ENCODE results near the gene TEPSIN.

The TEPSIN gene

GRCh38 chr17:81221371-81221841 is 17.4 kb downstream of the TEPSIN start:
- H3K4me1 ChIP-seq (ENCODE audit: control insufficient read depth in 2 of 2, insufficient read depth in 2 of 2, low read length in 2 of 2): peaks cover 18 to 21% of the 10 kb centered on the region in 2 donors
- H3K27me3 ChIP-seq (ENCODE audit: control insufficient read depth in 2 of 2, insufficient read depth in 2 of 2, low read length in 2 of 2): no peaks in the 10 kb centered on the region
- no peak overlapping the region for H3K9ac ChIP-seq (ENCODE audit: low read depth in 1 of 2, low read length in 2 of 2)
- H3K36me3 ChIP-seq (ENCODE audit: control insufficient read depth in 2 of 2, insufficient read depth in 2 of 2, low read length in 2 of 2): no peaks in the 10 kb centered on the region
- H3K27ac ChIP-seq (ENCODE audit: low read depth in 2 of 2, low read length in 2 of 2): no peak overlapping the region
- no peaks in the 10 kb centered on the region for H3K9me3 ChIP-seq (ENCODE audit: control insufficient read depth in 2 of 2, low read length in 2 of 2)
- no peak overlapping the region for H3K4me3 ChIP-seq (ENCODE audit: low read length in 2 of 2)

GRCh38 chr17:81219476-81220180 is 19.2 kb downstream of the TEPSIN start:
- Histone ChIP-seq H3K4me3 (ENCODE audit: low read length in 2 of 2) (no peak overlapping the region), H3K4me1 (ENCODE audit: control insufficient read depth in 2 of 2, insufficient read depth in 2 of 2, low read length in 2 of 2) (peaks cover 18 to 21% of the 10 kb centered on the region in 2 donors), H3K9ac (ENCODE audit: low read depth in 1 of 2, low read length in 2 of 2) (no peak overlapping the region), H3K27me3 (ENCODE audit: control insufficient read depth in 2 of 2, insufficient read depth in 2 of 2, low read length in 2 of 2) (no peaks in the 10 kb centered on the region), H3K27ac (ENCODE audit: low read depth in 2 of 2, low read length in 2 of 2) (no peak overlapping the region), H3K36me3 (ENCODE audit: control insufficient read depth in 2 of 2, insufficient read depth in 2 of 2, low read length in 2 of 2) (no peaks in the 10 kb centered on the region), H3K9me3 (ENCODE audit: control insufficient read depth in 2 of 2, low read length in 2 of 2) (no peaks in the 10 kb centered on the region)

- Histone ChIP-seq H3K27ac (ENCODE audit: low read depth in 2 of 2, low read length in 2 of 2) (no peak overlapping the region), H3K36me3 (ENCODE audit: control insufficient read depth in 2 of 2, insufficient read depth in 2 of 2, low read length in 2 of 2) (no peaks in the 10 kb centered on the region), H3K9ac (ENCODE audit: low read depth in 1 of 2, low read length in 2 of 2) (no peak overlapping the region), H3K4me1 (ENCODE audit: control insufficient read depth in 2 of 2, insufficient read depth in 2 of 2, low read length in 2 of 2) (peaks cover 16 to 21% of the 10 kb centered on the region in 2 donors), H3K4me3 (ENCODE audit: low read length in 2 of 2) (no peak overlapping the region), H3K9me3 (ENCODE audit: control insufficient read depth in 2 of 2, low read length in 2 of 2) (no peaks in the 10 kb centered on the region), H3K27me3 (ENCODE audit: control insufficient read depth in 2 of 2, insufficient read depth in 2 of 2, low read length in 2 of 2) (no peaks in the 10 kb centered on the region)
Observed at GRCh38 chr17:81218991-81219390, 19.9 kb downstream of the TEPSIN start.

GRCh38 chr17:81218459-81218858 is 20.4 kb downstream of the TEPSIN start:
- Histone ChIP-seq H3K4me3 (ENCODE audit: low read length in 2 of 2) (no peak overlapping the region), H3K27me3 (ENCODE audit: control insufficient read depth in 2 of 2, insufficient read depth in 2 of 2, low read length in 2 of 2) (no peaks in the 10 kb centered on the region), H3K27ac (ENCODE audit: low read depth in 2 of 2, low read length in 2 of 2) (no peak overlapping the region), H3K36me3 (ENCODE audit: control insufficient read depth in 2 of 2, insufficient read depth in 2 of 2, low read length in 2 of 2) (no peaks in the 10 kb centered on the region), H3K9ac (ENCODE audit: low read depth in 1 of 2, low read length in 2 of 2) (no peak overlapping the region), H3K9me3 (ENCODE audit: control insufficient read depth in 2 of 2, low read length in 2 of 2) (no peaks in the 10 kb centered on the region), H3K4me1 (ENCODE audit: control insufficient read depth in 2 of 2, insufficient read depth in 2 of 2, low read length in 2 of 2) (peaks cover 12 to 18% of the 10 kb centered on the region in 2 donors)

GRCh38 chr17:81217491-81217890 is 21.4 kb downstream of the TEPSIN start:
- Histone ChIP-seq H3K27ac (ENCODE audit: low read depth in 2 of 2, low read length in 2 of 2) (no peak overlapping the region), H3K27me3 (ENCODE audit: control insufficient read depth in 2 of 2, insufficient read depth in 2 of 2, low read length in 2 of 2) (no peaks in the 10 kb centered on the region), H3K9ac (ENCODE audit: low read depth in 1 of 2, low read length in 2 of 2) (no peak overlapping the region), H3K36me3 (ENCODE audit: control insufficient read depth in 2 of 2, insufficient read depth in 2 of 2, low read length in 2 of 2) (no peaks in the 10 kb centered on the region), H3K4me1 (ENCODE audit: control insufficient read depth in 2 of 2, insufficient read depth in 2 of 2, low read length in 2 of 2) (peaks cover 9 to 13% of the 10 kb centered on the region in 2 donors), H3K9me3 (ENCODE audit: control insufficient read depth in 2 of 2, low read length in 2 of 2) (no peaks in the 10 kb centered on the region), H3K4me3 (ENCODE audit: low read length in 2 of 2) (no peak overlapping the region)

- Histone ChIP-seq H3K27ac (ENCODE audit: low read depth in 2 of 2, low read length in 2 of 2) (no peak overlapping the region), H3K27me3 (ENCODE audit: control insufficient read depth in 2 of 2, insufficient read depth in 2 of 2, low read length in 2 of 2) (no peaks in the 10 kb centered on the region), H3K4me1 (ENCODE audit: control insufficient read depth in 2 of 2, insufficient read depth in 2 of 2, low read length in 2 of 2) (no peaks in the 10 kb centered on the region), H3K9ac (ENCODE audit: low read depth in 1 of 2, low read length in 2 of 2) (no peak overlapping the region), H3K4me3 (ENCODE audit: low read length in 2 of 2) (no peak overlapping the region), H3K9me3 (ENCODE audit: control insufficient read depth in 2 of 2, low read length in 2 of 2) (no peaks in the 10 kb centered on the region), H3K36me3 (ENCODE audit: control insufficient read depth in 2 of 2, insufficient read depth in 2 of 2, low read length in 2 of 2) (no peaks in the 10 kb centered on the region)
Observed at GRCh38 chr17:81213978-81214377, 24.9 kb downstream of the TEPSIN start.

- Histone ChIP-seq H3K4me3 (ENCODE audit: low read length in 2 of 2) (no peak overlapping the region), H3K9ac (ENCODE audit: low read depth in 1 of 2, low read length in 2 of 2) (no peak overlapping the region), H3K9me3 (ENCODE audit: control insufficient read depth in 2 of 2, low read length in 2 of 2) (no peaks in the 10 kb centered on the region), H3K27me3 (ENCODE audit: control insufficient read depth in 2 of 2, insufficient read depth in 2 of 2, low read length in 2 of 2) (no peaks in the 10 kb centered on the region), H3K36me3 (ENCODE audit: control insufficient read depth in 2 of 2, insufficient read depth in 2 of 2, low read length in 2 of 2) (no peaks in the 10 kb centered on the region), H3K27ac (ENCODE audit: low read depth in 2 of 2, low read length in 2 of 2) (no peak overlapping the region), H3K4me1 (ENCODE audit: control insufficient read depth in 2 of 2, insufficient read depth in 2 of 2, low read length in 2 of 2) (no peaks in the 10 kb centered on the region)
Observed at GRCh38 chr17:81212365-81212764, 26.5 kb downstream of the TEPSIN start.

GRCh38 chr17:81210868-81211267 is 28.0 kb downstream of the TEPSIN start:
- H3K9ac ChIP-seq (ENCODE audit: low read depth in 1 of 2, low read length in 2 of 2): no peak overlapping the region

GRCh38 chr17:81210466-81210865 is 28.4 kb downstream of the TEPSIN start:
- no peak overlapping the region for H3K9ac ChIP-seq (ENCODE audit: low read depth in 1 of 2, low read length in 2 of 2)
- no peaks in the 10 kb centered on the region for H3K27me3 ChIP-seq (ENCODE audit: control insufficient read depth in 2 of 2, insufficient read depth in 2 of 2, low read length in 2 of 2)
- H3K9me3 ChIP-seq (ENCODE audit: control insufficient read depth in 2 of 2, low read length in 2 of 2): no peaks in the 10 kb centered on the region
- H3K36me3 ChIP-seq (ENCODE audit: control insufficient read depth in 2 of 2, insufficient read depth in 2 of 2, low read length in 2 of 2): no peaks in the 10 kb centered on the region
- H3K27ac ChIP-seq (ENCODE audit: low read depth in 2 of 2, low read length in 2 of 2): no peak overlapping the region
- H3K4me1 ChIP-seq (ENCODE audit: control insufficient read depth in 2 of 2, insufficient read depth in 2 of 2, low read length in 2 of 2): no peaks in the 10 kb centered on the region
- H3K4me3 ChIP-seq (ENCODE audit: low read length in 2 of 2): no peak overlapping the region

More at GRCh38 chr17:81210868-81211267, 28.0 kb downstream of the TEPSIN start:
- Histone ChIP-seq H3K4me1 (ENCODE audit: control insufficient read depth in 2 of 2, insufficient read depth in 2 of 2, low read length in 2 of 2) (no peaks in the 10 kb centered on the region), H3K4me3 (ENCODE audit: low read length in 2 of 2) (no peak overlapping the region), H3K27ac (ENCODE audit: low read depth in 2 of 2, low read length in 2 of 2) (no peak overlapping the region), H3K9me3 (ENCODE audit: control insufficient read depth in 2 of 2, low read length in 2 of 2) (no peaks in the 10 kb centered on the region), H3K36me3 (ENCODE audit: control insufficient read depth in 2 of 2, insufficient read depth in 2 of 2, low read length in 2 of 2) (no peaks in the 10 kb centered on the region), H3K27me3 (ENCODE audit: control insufficient read depth in 2 of 2, insufficient read depth in 2 of 2, low read length in 2 of 2) (no peaks in the 10 kb centered on the region)

GRCh38 chr17:81209141-81209540 is 29.7 kb downstream of the TEPSIN start:
- no peaks in the 10 kb centered on the region for H3K27me3 ChIP-seq (ENCODE audit: control insufficient read depth in 2 of 2, insufficient read depth in 2 of 2, low read length in 2 of 2)
- no peaks in the 10 kb centered on the region for H3K4me1 ChIP-seq (ENCODE audit: control insufficient read depth in 2 of 2, insufficient read depth in 2 of 2, low read length in 2 of 2)
- H3K9ac ChIP-seq (ENCODE audit: low read depth in 1 of 2, low read length in 2 of 2): no peak overlapping the region
- H3K4me3 ChIP-seq (ENCODE audit: low read length in 2 of 2): no peak overlapping the region
- H3K9me3 ChIP-seq (ENCODE audit: control insufficient read depth in 2 of 2, low read length in 2 of 2): no peaks in the 10 kb centered on the region
- H3K27ac ChIP-seq (ENCODE audit: low read depth in 2 of 2, low read length in 2 of 2): no peak overlapping the region
- H3K36me3 ChIP-seq (ENCODE audit: control insufficient read depth in 2 of 2, insufficient read depth in 2 of 2, low read length in 2 of 2): no peaks in the 10 kb centered on the region
